Keratinocyte (primary cell): ENCODE measurements around the gene NMRK2. TPM values are rescaled to one million over a fixed set of nuclear protein-coding genes. Genes with fewer than 3 reads are reported as not detected.
"Not testable (repeated sequence)": the region's sequence is repeated elsewhere in the genome, so short reads cannot be mapped to it uniquely, and the experiment has no call there.

Experiments
- DNase-seq: peaks from one replicate; pipeline ENCODE4 v3.0.0-alpha.2; 2011; ENCODE audit warnings: low read depth, missing footprints, low spot score
- FAIRE-seq: peaks from 2 replicates; lab custom pipeline; 2011; peaks lifted over from hg19 to GRCh38; lab: Jason Lieb, UNC
- H2AFZ ChIP-seq: 2 replicates; pipeline ENCODE4 v1.6.0; 2012; ENCODE audit warnings: low read length, control low read depth, inconsistent platforms; ENCODE audit not compliant: control insufficient read depth
- H3K27ac ChIP-seq: 2 replicates; pipeline ENCODE4 v1.5.1; 2011; ENCODE audit warnings: low read length; ENCODE audit not compliant: control insufficient read depth, insufficient read depth
- H3K27me3 ChIP-seq: 3 replicates; pipeline ENCODE4 v1.6.0; 2011; ENCODE audit warnings: low read length; ENCODE audit not compliant: control insufficient read depth, insufficient read depth; ENCODE audit errors: extremely low read depth
- H3K36me3 ChIP-seq, 2 experiments: 2 replicates in 1 of 2; 3 replicates in 1 of 2; pipeline ENCODE4 v1.5.1; 2011; ENCODE audit warnings: low read length in 2 of 2, mild to moderate bottlenecking in 1 of 2; ENCODE audit not compliant: control insufficient read depth in 2 of 2, insufficient read depth in 2 of 2; ENCODE audit errors: extremely low read depth in 1 of 2
- H3K4me1 ChIP-seq: 3 replicates; pipeline ENCODE4 v1.5.1; 2011; ENCODE audit warnings: low read length; ENCODE audit not compliant: control insufficient read depth, insufficient read depth; ENCODE audit errors: extremely low read depth
- H3K4me2 ChIP-seq: 3 replicates; pipeline ENCODE4 v1.6.0; 2011; ENCODE audit warnings: low read depth, low read length; ENCODE audit not compliant: control insufficient read depth, insufficient read depth; ENCODE audit errors: extremely low read depth
- H3K4me3 ChIP-seq, 3 experiments: fragments of 200-600 bp in 1 of 3; sonication (generic) in 1 of 3; 2 replicates in 2 of 3; 3 replicates in 1 of 3; pipeline ENCODE4 v1.5.1; 2011 to 2016; ENCODE audit warnings: low read length in 3 of 3, mild to moderate bottlenecking in 3 of 3, control low read depth in 2 of 3, inconsistent platforms in 1 of 3, low read depth in 1 of 3, mixed read lengths in 1 of 3, mixed run types in 1 of 3, moderate library complexity in 1 of 3; ENCODE audit not compliant: control insufficient read depth in 2 of 3, insufficient read depth in 2 of 3; ENCODE audit errors: extremely low read depth in 1 of 3
- H3K79me2 ChIP-seq: 2 replicates; pipeline ENCODE4 v1.6.0; 2012; ENCODE audit warnings: low read length; ENCODE audit not compliant: control insufficient read depth, insufficient read depth
- H3K9ac ChIP-seq: 3 replicates; pipeline ENCODE4 v1.6.0; 2011; ENCODE audit warnings: low read length; ENCODE audit not compliant: control insufficient read depth, insufficient read depth; ENCODE audit errors: extremely low read depth
- H3K9me1 ChIP-seq: 3 replicates; pipeline ENCODE4 v1.6.0; 2011; ENCODE audit warnings: low read length; ENCODE audit not compliant: control insufficient read depth, insufficient read depth; ENCODE audit errors: extremely low read depth
- H3K9me3 ChIP-seq: 2 replicates; pipeline ENCODE4 v1.5.1; 2012; ENCODE audit warnings: low read depth, low read length; ENCODE audit not compliant: control insufficient read depth
- H4K20me1 ChIP-seq: 3 replicates; pipeline ENCODE4 v1.6.0; 2011; ENCODE audit warnings: low read length; ENCODE audit not compliant: control insufficient read depth, insufficient read depth; ENCODE audit errors: extremely low read depth
- EZH2 ChIP-seq: IDR thresholded peaks from one replicate; pipeline ENCODE4 v1.6.1; 2012; ENCODE audit warnings: inconsistent platforms, mild to moderate bottlenecking, low read length, moderate library complexity
- dilution Hi-C: fragments of 300-500 bp; cut with MboI; formaldehyde crosslinking; loops from one replicate; pipeline ENCODE4 v1.7.0; 2020; ENCODE audit warnings: low sequenced_read_pairs; ENCODE audit not compliant: extremely low pct_ligation_motif_present
- polyA plus RNA-seq, 5 experiments: library from polyadenylated mRNA; depleted of rRNA in 3 of 5; stranded (reverse) in 3 of 5; stranded (forward) in 1 of 5; unstranded in 1 of 5; fragments of >200 nt; gene quantifications; 1 replicate in 1 of 5; 2 replicates in 3 of 5; 3 replicates in 1 of 5; pipeline versions ENCODE4 v1.2.1 to v1.2.3, GENCODE V29; 2011 to 2012; ENCODE audit warnings: missing spikeins in 2 of 5, low read depth in 1 of 5, low replicate concordance in 1 of 5
- TF ChIP-seq, protein P1 (sequence below), 3 experiments: IDR thresholded peaks in 1 of 3; conservative IDR thresholded peaks in 1 of 3; optimal IDR thresholded peaks in 1 of 3; 2 replicates in 2 of 3; 3 replicates in 1 of 3; pipeline versions ENCODE3 to v1.5.1; 2011; ENCODE audit warnings: low read length in 3 of 3, mild to moderate bottlenecking in 3 of 3, moderate library complexity in 2 of 3, control low read depth in 1 of 3, inconsistent platforms in 1 of 3; ENCODE audit not compliant: insufficient read depth in 2 of 3; ENCODE audit errors: extremely low read depth in 1 of 3

The NMRK2 gene
- polyA plus RNA-seq, 1 donor (not counting 4 experiments of a cell fraction or from before 2014, with no cell fraction given): not detected

DNA sequence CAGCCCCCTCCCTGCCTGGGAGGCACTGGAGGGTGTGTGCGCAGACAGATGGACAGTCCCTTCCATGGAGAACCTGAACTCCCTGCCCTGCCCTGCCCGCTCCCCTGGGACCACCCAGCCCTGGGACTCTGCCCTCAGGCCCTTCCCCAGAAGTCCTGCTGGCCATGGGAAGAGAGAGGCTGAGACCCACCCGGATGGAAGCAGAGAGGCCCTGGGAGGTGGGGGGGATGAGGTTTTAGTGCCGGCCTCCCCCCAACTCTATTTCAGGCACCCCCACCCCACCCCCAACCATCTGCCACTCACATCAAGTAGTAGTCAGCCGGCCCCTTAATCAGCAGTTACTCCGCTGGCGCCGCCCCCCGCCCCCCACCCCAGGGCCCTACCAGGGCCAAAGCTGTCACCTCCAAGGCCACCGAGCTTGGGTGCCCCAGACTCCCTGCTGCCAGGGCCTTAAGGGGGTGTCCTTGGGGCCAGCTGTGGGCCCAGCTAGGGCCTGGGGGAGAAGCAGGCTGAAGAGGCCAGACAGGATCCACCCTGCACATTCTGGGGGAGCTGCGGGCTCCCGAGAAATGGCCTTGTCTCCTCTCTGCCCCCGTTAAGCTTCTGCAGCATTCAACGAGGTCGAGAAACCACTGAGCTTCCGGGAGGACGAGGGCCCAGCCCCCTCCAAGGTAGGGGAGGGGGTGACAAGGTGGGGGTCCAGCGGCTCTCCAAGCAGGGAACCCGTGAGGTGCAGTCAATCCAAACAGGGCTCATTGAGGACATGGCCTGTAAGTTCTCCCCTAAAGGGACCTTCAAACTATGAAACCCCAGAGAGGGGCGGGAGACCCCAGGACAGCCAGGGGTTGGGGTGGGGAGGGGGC is 17.4 kb downstream of the NMRK2 start:
- no peaks in the 10 kb centered on the region for H3K9me3 ChIP-seq
- H3K79me2 ChIP-seq: no peaks in the 10 kb centered on the region
- DNase-seq (no peak), FAIRE-seq (no peak)
- no peak overlapping the region for H3K9ac ChIP-seq
- no peak overlapping the region for H3K27ac ChIP-seq
- H3K36me3 ChIP-seq: no peaks in the 10 kb centered on the region
- H2AFZ ChIP-seq: no peak overlapping the region
- no peaks in the 10 kb centered on the region for H4K20me1 ChIP-seq
- H3K4me3 ChIP-seq: no peak overlapping the region
- no peak overlapping the region for H3K4me2 ChIP-seq
- H3K27me3 ChIP-seq: no peaks in the 10 kb centered on the region
- dilution Hi-C loops: no loop called here
- no peaks in the 10 kb centered on the region for H3K9me1 ChIP-seq
- H3K4me1 ChIP-seq: no peaks in the 10 kb centered on the region
- TF ChIP-seq EZH2: no peak
- TF ChIP-seq, protein P1, sequence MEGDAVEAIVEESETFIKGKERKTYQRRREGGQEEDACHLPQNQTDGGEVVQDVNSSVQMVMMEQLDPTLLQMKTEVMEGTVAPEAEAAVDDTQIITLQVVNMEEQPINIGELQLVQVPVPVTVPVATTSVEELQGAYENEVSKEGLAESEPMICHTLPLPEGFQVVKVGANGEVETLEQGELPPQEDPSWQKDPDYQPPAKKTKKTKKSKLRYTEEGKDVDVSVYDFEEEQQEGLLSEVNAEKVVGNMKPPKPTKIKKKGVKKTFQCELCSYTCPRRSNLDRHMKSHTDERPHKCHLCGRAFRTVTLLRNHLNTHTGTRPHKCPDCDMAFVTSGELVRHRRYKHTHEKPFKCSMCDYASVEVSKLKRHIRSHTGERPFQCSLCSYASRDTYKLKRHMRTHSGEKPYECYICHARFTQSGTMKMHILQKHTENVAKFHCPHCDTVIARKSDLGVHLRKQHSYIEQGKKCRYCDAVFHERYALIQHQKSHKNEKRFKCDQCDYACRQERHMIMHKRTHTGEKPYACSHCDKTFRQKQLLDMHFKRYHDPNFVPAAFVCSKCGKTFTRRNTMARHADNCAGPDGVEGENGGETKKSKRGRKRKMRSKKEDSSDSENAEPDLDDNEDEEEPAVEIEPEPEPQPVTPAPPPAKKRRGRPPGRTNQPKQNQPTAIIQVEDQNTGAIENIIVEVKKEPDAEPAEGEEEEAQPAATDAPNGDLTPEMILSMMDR (optimal IDR thresholded peaks at IDR 0.05 in 1 of 3, IDR thresholded peaks at IDR 0.05 in 1 of 3, conservative IDR thresholded peaks at IDR 0.05 in 1 of 3; ENCODE audit: extremely low read depth in 1 of 3, insufficient read depth in 2 of 3, low read length in 3 of 3): no peak

DNA sequence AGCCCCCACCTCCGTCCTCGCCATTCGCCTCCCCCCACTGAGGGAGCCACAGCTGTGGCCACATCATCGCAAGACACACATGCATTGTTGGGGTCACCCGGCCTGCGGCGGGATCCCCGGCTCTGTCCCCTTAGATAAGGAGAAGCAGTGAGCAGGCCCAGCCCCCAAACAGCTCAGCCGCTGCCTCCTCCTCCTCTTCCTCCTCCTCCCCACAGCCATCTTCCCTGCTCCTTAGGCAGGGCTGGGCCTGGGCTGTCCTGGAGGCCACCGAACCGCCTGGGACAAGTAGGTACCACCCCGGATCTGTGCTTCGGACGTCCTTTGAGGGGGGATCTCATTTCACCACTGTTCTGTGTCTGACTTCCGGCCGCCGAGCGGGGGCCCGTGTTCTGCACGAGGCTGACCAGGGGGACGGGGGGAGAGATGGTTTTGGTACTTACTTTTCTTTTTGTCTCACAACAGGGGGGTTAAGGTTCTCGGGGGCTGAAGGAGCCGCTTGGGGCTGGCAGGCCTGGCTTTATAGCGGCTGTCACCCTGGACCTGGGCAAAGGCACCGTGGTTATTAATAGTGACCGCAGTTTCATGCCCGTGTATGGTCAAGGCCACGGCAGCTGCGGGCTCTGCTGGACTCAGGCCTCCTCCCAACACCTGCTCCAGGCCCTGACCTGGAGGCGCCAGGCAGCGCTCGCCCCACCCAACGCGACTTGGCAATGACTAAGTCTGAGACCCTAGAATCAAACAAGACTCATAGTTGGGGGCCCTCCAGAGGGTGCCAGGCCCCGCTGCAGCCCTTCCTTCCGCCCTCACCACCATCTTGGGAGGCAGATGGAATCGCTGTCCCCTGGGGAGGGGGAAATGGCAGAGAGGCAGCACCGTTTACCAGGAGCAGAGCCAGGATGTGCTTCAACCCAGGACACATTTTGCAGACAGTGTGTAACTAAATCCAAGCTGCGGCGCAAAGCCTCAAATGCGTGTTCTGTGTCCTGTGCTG is 18.3 kb downstream of the NMRK2 start:
- Histone ChIP-seq H2AFZ (no peak overlapping the region), H3K36me3 (no peaks in the 10 kb centered on the region), H3K27ac (no peak overlapping the region), H3K9ac (no peak overlapping the region), H3K4me2 (no peak overlapping the region), H3K4me3 (no peak overlapping the region), H3K79me2 (no peaks in the 10 kb centered on the region), H3K4me1 (no peaks in the 10 kb centered on the region), H4K20me1 (peaks cover 3% of the 10 kb centered on the region), H3K9me3 (no peaks in the 10 kb centered on the region), H3K9me1 (no peaks in the 10 kb centered on the region), H3K27me3 (no peaks in the 10 kb centered on the region)
- DNase-seq (no peak), FAIRE-seq (no peak)
- dilution Hi-C loops: no loop called here
- no peak for TF ChIP-seq EZH2
- TF ChIP-seq, protein P1 (optimal IDR thresholded peaks at IDR 0.05 in 1 of 3, IDR thresholded peaks at IDR 0.05 in 1 of 3, conservative IDR thresholded peaks at IDR 0.05 in 1 of 3; ENCODE audit: extremely low read depth in 1 of 3, insufficient read depth in 2 of 3, low read length in 3 of 3): no peak

DNA sequence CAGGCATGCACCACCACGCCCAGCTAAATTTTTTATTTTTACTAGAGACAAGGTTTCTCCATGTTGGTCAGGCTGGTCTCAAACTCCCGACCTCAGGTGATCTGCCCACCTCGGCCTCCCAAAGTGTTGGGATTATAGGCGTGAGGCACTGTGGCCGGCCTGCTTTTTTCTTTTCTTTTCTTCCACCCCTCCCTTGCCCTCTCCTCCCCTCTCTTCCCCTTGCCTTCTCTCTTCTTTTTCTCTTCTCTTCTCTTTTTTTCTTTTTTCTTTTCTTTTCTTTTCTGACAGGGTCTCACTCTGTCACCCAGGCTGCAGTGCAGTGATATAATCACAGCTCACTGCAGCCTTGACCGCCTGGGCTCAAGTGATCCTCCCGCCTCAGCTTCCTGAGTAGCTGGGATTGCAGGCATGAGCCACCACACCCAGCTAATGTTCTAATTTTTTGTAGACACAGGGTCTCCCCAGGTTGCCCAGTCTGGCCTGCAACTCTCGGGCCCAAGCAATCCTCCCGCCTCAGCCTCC is 19.9 kb downstream of the NMRK2 start:
- H3K4me1 ChIP-seq, H3K9ac ChIP-seq, H3K4me2 ChIP-seq, H3K27ac ChIP-seq, H3K36me3 ChIP-seq, H4K20me1 ChIP-seq, dilution Hi-C loops, H3K9me3 ChIP-seq, H3K79me2 ChIP-seq, H3K9me1 ChIP-seq, FAIRE-seq, DNase-seq, H3K4me3 ChIP-seq, H2AFZ ChIP-seq, H3K27me3 ChIP-seq: not testable (repeated sequence)
